NCI-H82 treated with DMSO at 0.1 percent for 48 hours (cell line): Measurements from ENCODE around the gene SNCB.

Experiments
- DNase-seq: peaks from one replicate; lab custom pipeline; 2025; ENCODE audit not compliant: unreplicated experiment; lab: John Stamatoyannopoulos, UW

The SNCB gene

DNA sequence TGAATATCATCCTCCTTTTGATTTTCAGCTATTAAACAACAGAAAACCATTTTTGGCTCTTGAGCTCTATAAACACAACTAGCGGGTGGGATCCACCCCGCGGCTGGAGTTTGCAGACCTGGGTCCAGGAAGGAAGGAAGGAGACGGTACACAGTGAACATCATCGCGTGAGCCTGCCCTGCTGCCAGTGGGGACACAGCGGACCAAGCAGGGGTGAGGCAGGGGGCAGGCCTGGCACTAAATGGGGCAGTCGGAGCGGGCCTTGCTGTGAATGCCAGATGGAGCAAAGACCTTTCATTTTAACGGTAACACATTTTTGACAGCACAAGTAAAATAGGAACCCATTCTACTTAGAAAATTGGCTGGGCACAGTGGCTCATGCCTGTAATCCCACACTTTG is 31.3 kb upstream of the SNCB start:
- no peak for DNase-seq

DNA sequence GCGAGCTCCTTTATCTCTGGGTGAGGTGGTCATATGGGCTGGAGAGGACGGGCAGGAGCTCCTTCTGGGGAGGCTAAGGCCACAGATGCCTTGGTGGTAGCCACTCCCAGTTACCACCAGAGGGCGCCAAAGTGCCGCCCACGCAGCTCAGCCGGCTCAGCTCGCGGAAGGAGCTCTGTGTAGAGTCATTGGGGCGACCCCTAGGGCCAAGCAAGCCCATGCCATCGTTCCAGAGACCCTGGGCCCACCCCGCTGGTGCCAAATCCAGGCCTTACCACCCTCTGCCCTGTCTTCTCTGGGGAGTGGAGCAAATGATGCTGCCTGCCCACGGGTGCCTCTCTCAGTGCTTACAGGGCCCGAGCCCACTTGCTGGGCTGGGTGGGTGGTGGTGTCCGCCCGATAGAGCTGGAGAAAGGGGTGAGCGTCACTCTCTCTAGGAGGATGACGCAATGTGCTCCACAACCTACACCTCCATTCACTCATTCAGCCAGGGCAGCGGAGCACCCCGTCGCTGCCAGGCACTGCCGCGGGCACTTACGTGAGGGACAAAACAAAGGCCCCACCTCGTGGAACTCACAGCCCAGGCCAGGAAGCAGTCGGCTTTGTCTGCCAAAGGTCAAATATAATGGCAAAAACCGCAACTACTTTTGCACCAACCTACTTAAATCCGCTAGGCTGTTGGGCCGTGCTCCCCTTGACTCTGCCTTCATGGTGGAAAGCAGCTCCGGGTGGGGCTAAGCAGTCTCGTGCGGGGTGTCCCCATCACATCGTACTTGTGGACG is 30.7 kb upstream of the SNCB start:
- DNase-seq, result peak; percentile 35

DNA sequence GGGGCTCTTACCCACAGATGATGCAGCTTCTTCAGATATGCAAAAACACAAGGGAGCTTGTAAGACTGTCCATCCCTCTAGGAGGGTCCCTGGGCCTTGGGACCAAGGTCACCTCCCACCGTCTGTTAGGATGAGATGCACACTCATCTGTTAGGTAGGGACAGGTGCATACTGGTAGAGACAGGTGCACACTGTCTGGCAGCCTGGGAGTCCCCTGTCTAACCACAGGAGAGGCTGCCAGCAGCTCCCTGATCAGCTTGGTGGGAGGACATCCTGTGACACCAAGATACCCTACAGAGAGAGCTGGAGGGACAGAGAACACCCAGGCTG is 30.2 kb upstream of the SNCB start:
- DNase-seq, result no peak

DNA sequence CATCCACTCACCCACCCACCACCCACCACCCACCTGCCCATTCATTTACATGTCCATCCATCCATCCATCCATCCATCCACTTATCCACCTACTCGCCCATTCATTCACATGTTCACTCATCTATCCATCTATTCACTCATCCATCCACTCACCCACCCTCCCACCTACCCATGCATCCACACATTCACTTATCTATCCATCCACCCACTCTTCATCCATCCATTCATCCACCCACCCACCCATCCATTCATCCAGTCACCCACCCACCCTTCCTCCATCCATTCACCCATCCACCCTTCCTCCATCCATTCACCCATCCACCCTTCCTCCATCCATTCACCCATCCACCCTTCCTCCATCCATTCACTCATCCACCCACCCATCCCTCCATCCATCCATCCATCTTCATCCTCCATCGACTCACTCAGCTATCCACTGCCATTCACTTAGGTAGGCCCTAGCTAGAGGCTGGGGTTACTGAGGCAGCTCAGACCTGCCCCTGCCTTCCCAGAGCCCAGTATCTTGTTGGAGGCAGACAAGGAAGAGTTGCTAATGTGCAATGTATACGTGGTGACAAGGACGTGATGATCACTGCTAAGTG is 29.6 kb upstream of the SNCB start:
- no peak for DNase-seq

DNA sequence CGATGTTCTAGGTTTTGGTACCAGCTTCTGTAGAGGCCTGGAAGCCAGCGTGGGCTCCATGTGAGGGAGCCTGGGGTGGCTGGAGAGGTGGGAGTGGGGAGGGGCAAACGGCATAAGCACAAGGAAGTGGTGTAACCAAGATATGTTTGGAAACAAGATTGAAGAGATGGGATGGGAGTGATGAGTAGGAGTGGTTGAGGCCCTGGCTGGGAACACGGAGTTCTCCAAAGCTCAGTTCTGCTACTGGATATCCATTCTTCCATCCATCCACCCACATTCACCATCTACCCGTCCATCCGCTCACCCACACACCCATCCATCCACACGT is 29.1 kb upstream of the SNCB start:
- no peak for DNase-seq

DNA sequence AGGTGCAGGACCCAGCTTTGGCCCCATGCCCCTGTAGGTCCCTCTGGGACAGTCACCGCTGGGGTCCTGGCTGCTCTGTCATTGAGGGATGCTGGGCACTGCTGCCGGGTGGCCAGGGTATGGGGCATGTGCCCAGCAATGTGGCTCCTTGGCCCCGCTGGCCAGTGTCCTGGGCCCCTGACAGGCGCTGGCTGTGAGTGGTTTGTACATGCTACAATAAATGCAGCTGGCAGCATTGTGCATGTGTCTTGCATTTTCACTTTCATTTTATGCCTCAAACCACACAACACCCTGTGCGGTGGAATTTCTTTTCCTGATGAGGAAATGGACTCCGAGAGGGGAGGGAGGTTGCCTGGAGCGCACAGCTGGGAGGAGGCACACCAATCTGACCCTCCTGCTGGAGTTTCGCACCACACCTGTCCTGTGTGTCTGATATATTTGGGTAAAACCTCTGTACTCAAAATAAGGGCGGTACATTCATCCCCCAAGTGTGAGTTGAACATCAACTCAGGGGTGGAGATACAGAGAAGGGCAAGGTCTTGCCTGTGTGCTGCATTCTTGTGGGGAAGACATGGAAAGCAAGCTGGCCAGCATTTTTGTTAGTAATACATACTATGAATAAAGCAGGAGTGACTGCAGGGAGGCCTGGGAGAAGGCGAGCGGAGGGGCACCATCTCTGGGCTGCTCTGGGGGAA is 28.6 kb upstream of the SNCB start:
- no peak for DNase-seq

DNA sequence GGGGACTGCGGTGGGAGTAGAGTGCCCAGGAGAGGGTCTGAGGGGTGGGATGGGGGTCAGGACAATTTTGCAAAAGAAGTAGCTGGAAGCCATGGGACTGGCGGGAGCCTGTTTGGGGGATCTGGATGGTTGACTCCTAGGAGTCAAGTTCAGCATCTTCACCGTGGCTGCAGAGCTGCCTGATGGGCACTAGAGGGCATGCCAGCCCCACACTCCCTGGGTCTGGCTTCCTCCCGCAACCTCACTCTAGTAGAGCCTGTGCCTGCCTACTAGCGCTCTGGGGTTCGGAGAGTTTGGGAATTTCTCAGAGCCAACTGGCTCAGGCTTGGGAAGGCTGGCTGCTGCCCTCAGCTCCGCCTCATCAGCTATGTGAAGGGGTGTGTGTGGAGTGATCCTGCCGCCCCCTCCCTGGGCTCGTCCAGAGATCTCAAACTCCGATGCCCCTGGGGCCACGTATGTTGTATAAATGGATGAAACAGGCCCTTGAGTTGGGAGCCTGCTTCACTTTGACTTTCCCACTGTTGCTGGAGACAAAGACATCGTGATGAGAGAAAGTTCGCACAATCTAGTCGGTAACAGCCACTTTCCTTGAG is 27.8 kb upstream of the SNCB start:
- no peak for DNase-seq

DNA sequence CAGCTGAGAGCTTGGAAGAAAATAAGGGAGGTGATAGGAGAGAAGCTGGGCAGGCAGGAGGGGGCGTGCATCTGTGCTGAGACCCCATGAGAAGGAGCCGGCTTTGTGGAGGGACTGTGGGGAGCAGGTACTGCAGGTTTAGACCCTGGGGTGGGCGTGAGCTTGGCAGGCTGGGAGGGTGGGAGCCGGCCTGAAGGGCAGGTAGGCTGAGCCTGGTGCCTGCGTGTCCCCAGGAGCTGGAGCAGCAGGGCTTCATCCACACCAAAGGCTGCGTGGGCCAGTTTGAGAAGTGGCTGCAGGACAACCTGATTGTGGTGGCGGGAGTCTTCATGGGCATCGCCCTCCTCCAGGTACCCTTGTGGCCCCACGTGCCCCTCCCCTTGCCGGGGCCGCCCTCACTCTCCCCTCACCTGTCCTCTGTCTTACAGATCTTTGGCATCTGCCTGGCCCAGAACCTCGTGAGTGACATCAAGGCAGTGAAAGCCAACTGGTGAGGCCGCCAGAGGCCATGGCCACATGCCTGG is 26.2 kb upstream of the SNCB start:
- DNase-seq, result no peak

DNA sequence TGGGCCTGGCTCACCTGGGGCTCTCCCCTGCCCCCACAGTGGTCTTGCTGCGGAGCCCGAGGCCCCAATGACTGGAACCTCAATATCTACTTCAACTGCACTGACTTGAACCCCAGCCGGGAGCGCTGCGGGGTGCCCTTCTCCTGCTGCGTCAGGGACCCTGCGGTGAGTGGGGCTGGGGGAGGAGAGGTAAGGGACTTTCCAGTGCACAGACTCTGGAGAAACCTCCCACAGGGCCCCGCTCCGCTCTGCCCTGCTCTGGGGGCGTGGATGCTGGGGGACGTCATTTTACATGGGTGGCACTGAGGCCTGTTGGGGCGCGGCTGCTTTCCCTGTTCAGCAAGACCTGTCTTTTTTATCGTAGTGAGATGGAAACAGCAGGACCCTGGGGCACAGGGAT is 24.5 kb upstream of the SNCB start:
- DNase-seq, result no peak

DNA sequence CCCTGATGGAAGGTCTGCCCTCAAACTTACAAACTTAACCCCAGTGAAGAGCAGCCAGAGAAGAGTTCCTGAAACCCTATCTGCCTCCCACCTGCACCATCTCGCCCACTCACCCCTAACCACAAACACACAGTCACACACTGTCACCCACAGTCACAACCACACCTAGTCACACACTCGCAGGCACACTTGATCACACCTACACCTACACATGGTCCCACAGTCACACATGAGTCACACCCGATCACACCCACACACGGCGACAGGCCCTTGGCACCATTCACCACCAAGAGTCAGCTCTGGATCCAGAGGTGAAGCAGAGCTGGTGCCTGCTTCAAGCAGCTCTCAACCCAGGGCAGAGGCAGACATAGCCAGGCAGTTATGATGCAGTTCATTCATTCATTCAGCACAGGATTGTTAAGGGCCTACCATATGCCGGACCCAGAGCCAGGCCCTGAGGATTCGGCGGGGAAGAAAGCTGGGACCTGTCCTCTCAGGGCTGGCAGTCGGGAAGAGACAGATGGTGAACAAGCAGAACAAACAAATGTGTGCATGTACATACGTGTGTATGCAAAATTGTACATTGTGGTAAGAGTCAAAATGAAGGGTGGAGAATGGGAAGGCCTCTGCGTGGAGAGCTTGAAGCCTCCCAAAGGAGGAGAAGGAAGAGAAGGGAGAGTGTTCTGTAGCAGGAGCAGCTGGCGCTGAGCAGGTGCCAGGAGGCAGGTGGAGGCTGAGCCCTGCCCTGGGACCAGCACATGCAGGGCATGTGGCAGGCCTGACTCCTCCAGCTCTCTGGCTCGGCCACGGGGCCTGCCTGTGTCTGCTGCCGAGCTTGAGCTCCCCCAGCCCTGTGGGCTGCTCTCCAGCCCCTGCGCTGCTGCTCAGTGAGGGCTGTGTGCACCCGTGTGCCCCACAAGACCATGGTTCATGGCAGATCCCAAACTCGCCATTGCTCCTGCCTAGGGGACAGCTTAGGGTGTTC is 23.4 kb upstream of the SNCB start:
- DNase-seq, result no peak

DNA sequence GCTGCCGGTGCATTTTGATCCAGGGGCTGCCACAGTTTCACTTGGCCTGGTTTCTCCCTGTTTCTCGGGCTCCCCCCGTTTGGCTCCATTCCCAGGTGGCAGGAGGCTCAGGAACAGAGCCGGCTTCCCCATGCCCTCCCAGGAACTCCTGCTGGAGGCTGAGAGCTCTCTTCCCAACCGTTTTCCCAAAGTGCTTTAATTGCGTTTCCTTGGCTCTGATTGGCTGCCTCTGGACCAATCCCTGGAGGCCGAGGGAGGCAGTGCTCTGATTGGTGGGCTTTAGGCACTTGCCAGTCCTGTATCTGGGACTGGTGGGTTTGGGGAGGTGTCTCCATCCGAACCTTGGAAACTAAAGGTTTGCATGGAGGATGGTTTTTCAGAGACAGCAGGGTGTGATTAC is 21.8 kb upstream of the SNCB start:
- DNase-seq, result no peak

DNA sequence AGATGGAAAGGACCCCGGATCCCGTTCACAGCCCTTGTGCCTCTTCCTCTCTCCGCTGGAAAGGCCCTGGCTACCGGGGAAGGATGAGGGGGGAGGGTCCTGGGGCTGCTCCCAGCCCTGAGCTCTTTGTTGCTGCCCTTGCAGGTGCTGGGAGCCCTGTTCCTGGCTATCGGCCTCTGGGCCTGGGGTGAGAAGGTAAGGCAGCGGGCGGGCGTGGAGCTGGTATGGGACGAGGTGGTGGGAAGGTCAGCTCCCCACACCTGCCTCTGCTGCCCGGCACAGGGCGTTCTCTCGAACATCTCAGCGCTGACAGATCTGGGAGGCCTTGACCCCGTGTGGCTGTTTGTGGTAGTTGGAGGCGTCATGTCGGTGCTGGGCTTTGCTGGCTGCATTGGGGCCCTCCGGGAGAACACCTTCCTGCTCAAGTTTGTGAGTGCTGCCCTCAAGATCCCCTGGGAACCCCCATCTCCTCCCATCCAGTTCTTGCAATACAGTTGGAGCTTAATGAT is 21.2 kb upstream of the SNCB start:
- DNase-seq, result no peak

DNA sequence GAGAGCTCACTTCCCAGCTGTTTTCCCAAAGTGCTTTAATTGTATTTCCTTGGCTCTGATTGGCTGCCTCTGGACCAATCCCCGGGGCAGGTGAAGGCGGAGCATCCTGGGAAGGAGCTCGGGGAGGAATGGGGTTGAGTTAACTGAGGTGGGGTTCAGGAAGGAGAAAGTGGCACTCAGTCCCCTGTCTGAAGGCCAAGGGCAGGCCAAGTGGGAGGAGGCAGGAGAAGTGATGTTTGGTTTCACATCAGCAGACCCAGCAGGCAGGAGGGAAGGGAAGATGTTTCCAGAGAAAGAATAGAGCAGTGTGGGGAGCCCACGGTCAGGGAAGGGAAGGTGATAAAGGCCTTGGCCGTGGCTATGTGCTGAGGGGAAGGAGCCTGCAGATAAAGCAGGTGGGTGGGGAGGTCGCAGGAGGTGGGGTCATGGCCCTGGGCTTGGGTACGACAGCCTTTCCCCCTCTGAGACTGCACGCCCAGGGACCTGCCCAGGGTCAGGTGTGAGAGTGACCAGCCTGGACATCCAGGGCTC is 20.1 kb upstream of the SNCB start:
- DNase-seq, result no peak

DNA sequence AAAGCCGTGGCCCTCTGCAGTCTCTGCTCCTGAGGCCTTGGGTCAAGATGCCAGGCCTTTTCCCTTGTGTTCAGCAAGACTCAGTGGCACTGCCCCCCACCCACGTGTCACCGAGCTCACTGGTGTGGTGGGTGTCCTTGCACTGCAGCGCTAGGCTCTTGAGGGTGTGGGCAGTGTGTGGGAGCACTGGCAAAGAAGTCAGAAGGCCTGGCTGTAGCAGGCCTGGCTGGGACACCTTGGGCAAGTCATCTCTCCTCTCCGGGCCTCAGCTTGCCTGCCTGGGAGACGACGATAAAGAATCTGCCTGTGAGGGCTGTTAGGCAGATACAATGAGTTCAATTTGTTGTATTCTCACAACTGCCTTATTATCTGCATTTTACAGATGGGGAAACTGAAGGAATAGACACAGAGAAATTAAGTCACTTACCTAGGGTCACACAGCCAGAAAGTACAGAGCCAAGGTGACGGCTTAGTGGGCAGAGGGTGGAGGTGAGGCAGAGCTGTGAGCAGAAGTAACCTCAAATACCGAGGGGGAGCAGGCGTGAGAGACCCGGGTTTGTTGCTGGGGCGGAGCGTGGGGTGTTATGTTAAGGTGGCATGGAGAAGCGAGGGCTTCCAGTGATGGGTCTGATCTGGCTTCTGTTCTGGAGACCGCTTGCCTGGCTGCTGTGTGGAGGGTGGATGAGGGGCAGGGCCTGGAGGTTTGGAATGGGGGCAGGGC is 18.3 kb upstream of the SNCB start:
- no peak for DNase-seq

DNA sequence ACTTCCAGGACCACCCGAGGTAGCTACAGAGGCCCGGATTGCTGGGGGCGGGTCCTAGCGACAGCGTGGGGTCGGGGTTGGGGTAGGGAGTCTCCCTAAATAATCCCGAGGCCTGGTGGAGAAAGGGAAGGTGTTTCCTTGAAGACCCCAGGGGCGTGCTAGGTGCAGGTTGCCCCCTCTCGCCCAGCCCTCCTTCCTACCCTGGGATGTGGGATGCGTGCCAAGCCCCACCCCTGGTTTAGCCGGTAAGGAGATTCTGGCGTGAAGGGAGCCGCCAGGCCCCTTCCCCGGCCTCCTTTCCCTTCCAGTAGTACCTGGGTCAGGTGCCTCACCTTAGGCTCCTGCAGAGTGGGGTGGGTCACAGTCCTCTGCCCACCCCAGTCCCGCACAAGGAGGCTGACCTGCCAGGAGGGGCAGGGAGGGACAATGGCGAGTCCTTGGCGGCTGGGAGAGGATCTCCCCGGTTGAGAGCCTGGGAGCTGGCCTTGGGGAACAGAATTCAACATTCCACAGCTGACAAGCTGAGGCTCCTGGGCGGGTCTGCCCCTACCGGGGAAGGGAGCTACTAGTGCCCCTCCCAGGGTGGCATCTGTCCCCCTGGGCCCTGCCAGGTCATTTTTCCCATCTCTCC is 17.6 kb upstream of the SNCB start:
- DNase-seq, result peak; percentile 11

DNA sequence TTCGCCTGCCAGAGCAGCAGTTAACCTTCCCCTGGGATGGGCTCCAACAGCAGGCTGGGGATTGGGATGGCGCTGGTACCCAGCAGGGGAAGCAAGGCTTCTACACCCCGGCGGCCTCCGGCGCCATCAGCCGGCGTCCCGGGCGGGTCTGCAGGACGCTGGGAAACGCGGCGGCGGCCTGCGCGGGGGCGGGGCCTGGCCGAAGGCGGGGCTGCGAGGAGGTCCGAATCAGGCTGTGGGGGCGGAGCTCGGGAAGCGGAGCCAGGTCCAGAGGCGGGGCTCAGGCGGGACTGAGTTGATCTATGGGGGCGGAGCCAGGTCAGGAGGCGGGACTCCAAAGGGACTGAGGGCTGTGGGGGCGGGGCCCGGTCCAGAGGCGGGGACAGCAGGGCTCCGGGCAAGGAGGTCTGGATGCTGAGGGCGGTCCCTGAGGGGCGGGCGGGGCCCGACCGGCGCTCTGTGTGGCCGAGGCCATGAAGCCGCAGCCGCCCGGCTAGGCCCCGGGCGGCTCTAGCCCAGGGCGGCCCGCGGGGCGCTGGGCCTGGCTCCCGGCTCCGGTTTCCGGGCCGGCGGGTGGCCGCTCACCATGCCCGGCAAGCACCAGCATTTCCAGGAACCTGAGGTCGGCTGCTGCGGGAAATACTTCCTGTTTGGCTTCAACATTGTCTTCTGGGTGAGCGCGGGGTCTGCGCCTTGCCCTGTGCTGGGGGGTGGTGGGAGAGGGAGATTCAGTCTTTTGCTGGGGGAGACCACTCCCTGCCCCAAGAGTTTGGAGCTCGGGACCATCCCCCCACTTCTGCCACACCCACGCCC is 16.9 kb upstream of the SNCB start, which contains the start of gene TSPAN17:
Gene TSPAN17, plus strand, starts transcription at position 455 of the 813 bp plus-strand sequence. Its CDS starts 132 bp downstream, at position 587.
- peak; percentile 89 for DNase-seq

DNA sequence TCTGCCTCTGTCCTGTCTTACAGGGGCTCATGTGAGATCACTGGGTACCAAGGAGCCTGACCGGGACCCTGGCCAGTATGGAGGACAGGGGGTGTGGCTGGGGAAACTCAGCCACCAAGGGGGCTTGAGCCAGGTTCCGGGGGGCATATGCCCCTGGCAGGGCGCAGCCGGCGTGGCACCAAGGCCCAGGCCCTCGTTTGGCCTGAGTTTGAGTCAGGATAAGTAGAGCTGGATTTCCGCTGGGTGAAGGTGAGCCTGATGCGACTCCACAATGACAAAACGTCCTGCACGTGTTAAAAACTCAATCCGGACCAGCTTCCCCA is 16.3 kb upstream of the SNCB start:
- DNase-seq, result no peak

DNA sequence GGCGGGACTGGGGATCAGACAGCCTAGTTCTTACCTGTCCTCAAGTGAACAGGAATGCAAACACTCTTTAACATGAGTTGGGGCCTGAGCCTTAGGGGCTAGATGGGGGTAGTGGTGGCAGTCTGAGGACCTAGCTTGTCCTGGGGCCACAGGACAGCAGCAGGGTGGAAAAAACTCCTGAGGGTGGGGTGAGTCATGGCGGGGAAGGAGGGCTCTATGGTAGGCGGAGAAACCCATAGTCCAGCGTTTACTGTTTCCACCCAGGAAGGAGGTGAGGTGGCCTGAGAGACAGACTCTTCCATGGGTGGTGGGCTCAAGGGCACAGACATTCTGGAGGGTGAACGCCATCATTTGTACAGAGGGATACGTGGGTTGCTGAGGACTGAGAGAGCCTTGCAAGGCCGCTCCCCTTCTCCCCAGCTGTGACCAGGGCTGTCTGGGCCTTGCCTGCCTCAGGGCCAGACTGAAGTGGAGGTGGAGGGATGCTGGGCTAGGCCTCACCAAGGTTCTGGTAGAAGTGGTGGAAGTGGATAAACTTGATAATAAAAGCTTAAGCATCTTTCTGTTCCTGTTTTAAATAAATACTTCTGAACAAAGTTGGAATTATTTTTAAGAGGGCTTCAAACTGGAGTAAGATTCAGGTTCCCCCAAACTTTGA is 15.8 kb upstream of the SNCB start:
- DNase-seq, result no peak
